Liver (tissue), 3 donors: ENCODE data around the gene ZNRF3.

Source experiments
- CTCF ChIP-seq: fragments of 150-350 bp; IDR thresholded peaks from 2 replicates; pipeline ENCODE4 v1.5.1; 2017; ENCODE audit warnings: improper control_type of control experiment, low read depth, low read length; ENCODE audit not compliant: missing input control
- RAD21 ChIP-seq, 2 donors: IDR thresholded peaks; 2 replicates each; pipeline ENCODE4 v1.6.1; 2016; ENCODE audit warnings: antibody characterized with exemption in 2 of 2, mild to moderate bottlenecking in 2 of 2
- SP1 ChIP-seq: IDR thresholded peaks from 2 replicates; pipeline ENCODE4 v1.6.1; 2018; ENCODE audit warnings: antibody characterized with exemption, mild to moderate bottlenecking
- TAF1 ChIP-seq: conservative IDR thresholded peaks from 2 replicates; pipeline ENCODE4 v1.6.1; 2016; ENCODE audit warnings: antibody characterized with exemption, mild to moderate bottlenecking
- YY1 ChIP-seq: IDR thresholded peaks from 2 replicates; pipeline ENCODE4 v1.6.1; 2016; ENCODE audit warnings: antibody characterized with exemption, mild to moderate bottlenecking
- donor health status: healthy.
- donor health status: healthy.

DNA sequence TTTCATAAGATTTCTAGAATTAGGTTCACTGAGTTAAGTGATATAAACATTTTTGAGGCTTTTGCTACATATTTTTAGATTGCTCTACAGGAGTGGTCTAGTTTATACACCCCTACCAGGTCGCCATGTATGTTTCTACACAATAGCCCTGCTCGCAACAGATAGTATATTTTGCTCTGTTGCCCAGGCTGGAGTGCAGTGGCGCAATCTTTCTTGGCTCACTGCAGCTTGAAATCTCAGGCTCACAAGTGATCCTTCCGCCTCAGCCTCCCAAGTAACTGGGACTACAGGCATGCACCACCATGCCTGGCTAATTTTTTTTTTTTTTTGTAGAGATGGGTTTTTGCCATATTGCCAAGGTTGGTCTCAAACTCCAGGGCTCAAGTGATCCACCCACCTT, 10.4 kb downstream of the ZNRF3 start:
- TF ChIP-seq RAD21 (IDR thresholded peaks at IDR 0.05) (no peak), CTCF (no peak), SP1 (no peak), YY1 (no peak), TAF1 (no peak)
